Measurements from ENCODE around the gene R3HDML.

- TF ChIP-seq POLR2A (IDR thresholded peaks at IDR 0.05) = no peak
- TF ChIP-seq CTCF (IDR thresholded peaks at IDR 0.05) = no peak
Measured at GRCh38 chr20:44291754-44292153, 45.1 kb upstream of the R3HDML start.

All from Peyer's patch (tissue), 4 donors.